B cell (primary cell): ENCODE measurements around the gene PTPRU. TPM values are rescaled to one million over a fixed set of nuclear protein-coding genes. Genes with fewer than 3 reads are reported as not detected.

Source experiments
- ATAC-seq: fragments of 200-7000 bp; cut with Tn5 transposase; one replicate; pipeline ENCODE4 v1.10.0; 2021; ENCODE audit warnings: low read depth, mild to moderate bottlenecking, moderate number of reproducible peaks, moderate library complexity
- CTCF ChIA-PET: fragments of 350-600 bp; sonication (Branson Sonifier 250); formaldehyde crosslinking; loops from one replicate; lab custom pipeline; 2021; ENCODE audit warnings: antibody characterized with exemption, inconsistent platforms; lab: Charles Lee
- POLR2A ChIA-PET: fragments of 350-600 bp; sonication (Branson Sonifier 250); formaldehyde crosslinking; loops from one replicate; lab custom pipeline; 2021; ENCODE audit warnings: antibody characterized with exemption; lab: Charles Lee
- DNase-seq: peaks from one replicate; pipeline ENCODE4 v3.0.0; 2013
- H2AFZ ChIP-seq: 2 replicates; pipeline ENCODE4 v1.6.1; 2012; ENCODE audit warnings: mild to moderate bottlenecking, low read depth, low read length; ENCODE audit not compliant: insufficient read depth, poor library complexity, severe bottlenecking
- H3K27ac ChIP-seq, 2 donors: 1 replicate in 1 of 2; 2 replicates in 1 of 2; pipeline ENCODE4 v1.5.1; 2012 to 2013; ENCODE audit warnings: low read length in 2 of 2, mild to moderate bottlenecking in 2 of 2, moderate library complexity in 1 of 2
- H3K27me3 ChIP-seq, 4 experiments: fragments of 200-600 bp in 1 of 4; sonication (generic) in 1 of 4; replicated peaks in 1 of 4; 1 replicate in 2 of 4; 2 replicates in 2 of 4; pipeline versions ENCODE4 v1.6.1 to v1.7.0; 2013 to 2016; ENCODE audit warnings: low read length in 3 of 4, mild to moderate bottlenecking in 2 of 4, mixed read lengths in 1 of 4, moderate library complexity in 1 of 4; ENCODE audit not compliant: insufficient read depth in 4 of 4, control insufficient read depth in 3 of 4; ENCODE audit errors: control extremely low read depth in 1 of 4
- H3K36me3 ChIP-seq, 2 experiments: replicated peaks in 1 of 2; 1 replicate in 1 of 2; 2 replicates in 1 of 2; pipeline versions ENCODE4 v1.6.1 to v1.7.1; 2013; ENCODE audit warnings: low read length in 1 of 2; ENCODE audit not compliant: insufficient read depth in 2 of 2, control insufficient read depth in 1 of 2; ENCODE audit errors: control extremely low read depth in 1 of 2, extremely low read depth in 1 of 2
- H3K4me1 ChIP-seq, 2 donors: fragments of 200-600 bp in 1 of 2; sonication (generic) in 1 of 2; 1 replicate in 1 of 2; 2 replicates in 1 of 2; pipeline versions ENCODE4 v1.5.1 to v1.6.1; 2013 to 2017; ENCODE audit warnings: low read length in 2 of 2; ENCODE audit not compliant: control insufficient read depth in 2 of 2, insufficient read depth in 2 of 2
- H3K4me2 ChIP-seq: replicated peaks from 2 replicates; pipeline ENCODE3; 2012; ENCODE audit warnings: mild to moderate bottlenecking, low read depth, low read length; ENCODE audit not compliant: poor library complexity, severe bottlenecking
- H3K4me3 ChIP-seq, 5 experiments: fragments of 200-600 bp in 1 of 5; sonication (generic) in 1 of 5; 1 replicate in 3 of 5; 2 replicates in 2 of 5; pipeline versions ENCODE4 v1.5.1 to v1.7.0; 2011 to 2016; ENCODE audit warnings: low read length in 4 of 5, mild to moderate bottlenecking in 4 of 5, low read depth in 2 of 5, control low read depth in 1 of 5, moderate library complexity in 1 of 5; ENCODE audit not compliant: insufficient read depth in 1 of 5; ENCODE audit errors: control extremely low read depth in 1 of 5, extremely low read depth in 1 of 5
- H3K79me2 ChIP-seq: fragments of 200-600 bp; sonication (generic); one replicate; pipeline ENCODE4 v1.6.0; 2016; ENCODE audit warnings: low read length; ENCODE audit not compliant: control insufficient read depth, insufficient read depth
- H3K9ac ChIP-seq: fragments of 200-600 bp; sonication (generic); 2 replicates; pipeline ENCODE4 v1.6.1; 2017; ENCODE audit warnings: mild to moderate bottlenecking, low read length, moderate library complexity
- H3K9me3 ChIP-seq, 3 donors: one replicate each; pipeline versions ENCODE4 v1.6.1 to v1.7.1; 2013; ENCODE audit warnings: low read length in 2 of 3; ENCODE audit not compliant: control insufficient read depth in 2 of 3, insufficient read depth in 1 of 3; ENCODE audit errors: control extremely low read depth in 1 of 3
- H4K20me1 ChIP-seq: 2 replicates; pipeline ENCODE4 v1.6.0; 2012; ENCODE audit warnings: mild to moderate bottlenecking, low read length; ENCODE audit not compliant: insufficient read depth, control insufficient read depth, poor library complexity, severe bottlenecking
- H3K27ac Mint-ChIP-seq: one replicate; pipeline ENCODE4 v1.8.0; 2021; ENCODE audit warnings: mixed read lengths
- H3K27me3 Mint-ChIP-seq: one replicate; pipeline ENCODE4 v1.8.0; 2021; ENCODE audit warnings: mixed read lengths
- H3K4me1 Mint-ChIP-seq: one replicate; pipeline ENCODE4 v1.8.0; 2021; ENCODE audit warnings: mixed read lengths
- H3K4me3 Mint-ChIP-seq: one replicate; pipeline ENCODE4 v1.8.0; 2021; ENCODE audit warnings: mixed read lengths
- H3K9me3 Mint-ChIP-seq: one replicate; pipeline ENCODE4 v1.8.0; 2022; ENCODE audit warnings: mixed read lengths; ENCODE audit not compliant: insufficient read depth
- CTCF ChIP-seq: fragments of 200-600 bp; IDR thresholded peaks from one replicate; pipeline ENCODE4 v1.8.0; 2022; ENCODE audit warnings: antibody characterized with exemption, mild to moderate bottlenecking
- EZH2 ChIP-seq: IDR thresholded peaks from 2 replicates; pipeline ENCODE4 v1.6.1; 2012; ENCODE audit warnings: borderline replicate concordance, low read depth, mild to moderate bottlenecking, moderate library complexity, low read length; ENCODE audit not compliant: insufficient read depth, poor library complexity, severe bottlenecking
- WGBS: methylation state at CpG from one replicate; pipeline ENCODE4 v1.1.5; 2013; ENCODE audit warnings: missing lambda C conversion rate; ENCODE audit not compliant: insufficient coverage; 5-methylcytosine and 5-hydroxymethylcytosine counted together
- intact Hi-C: fragments of 100-400 bp; cut with micrococcal nuclease; formaldehyde crosslinking; loops from one replicate; pipeline ENCODE4 v1.10.0; 2022
- polyA plus RNA-seq: library from polyadenylated mRNA; depleted of rRNA; stranded (reverse); fragments of >200 nt; gene quantifications from 2 replicates; pipeline ENCODE4 v1.2.3, GENCODE V29; 2012
- total RNA-seq, 2 donors: library from RNA; stranded (reverse); fragments of 120-200 nt in 1 of 2; gene quantifications; 1 replicate in 1 of 2; 2 replicates in 1 of 2; pipeline versions ENCODE4 v1.2.3 to v1.2.4, GENCODE V29; 2013 to 2022

Gene PTPRU
- total and polyA plus RNA-seq, 2 donors (not counting 1 experiment from before 2014, with no cell fraction given) = 0.10 to 0.25 TPM

GRCh38 chr1:29190718-29191117 is 45.6 kb upstream of the PTPRU start:
- no peak overlapping the region for H3K9ac ChIP-seq
- H3K9me3 ChIP-seq = no peaks in the 10 kb centered on the region
- H2AFZ ChIP-seq = no peak overlapping the region
- ChIA-PET POLR2A (no interaction called here), CTCF (interaction anchor here (0.8 to 1.3 kb wide), 3 partner anchors 9 to 314 kb away, joined by 4 to 5 read pairs (median 4); partner anchors contain the start of gene SRSF4)
- no peaks in the 10 kb centered on the region for H3K9me3 Mint-ChIP-seq
- intact Hi-C loops = no loop called here
- H3K27me3 Mint-ChIP-seq = no peaks in the 10 kb centered on the region
- no peaks in the 10 kb centered on the region for H3K79me2 ChIP-seq
- peaks cover 0 to 4% of the 10 kb centered on the region in 2 experiments for H3K36me3 ChIP-seq
- TF ChIP-seq CTCF (no peak), EZH2 (no peak)
- no peak for DNase-seq
- H3K4me1 Mint-ChIP-seq = no peaks in the 10 kb centered on the region
- no peaks in the 10 kb centered on the region for H4K20me1 ChIP-seq
- H3K27ac Mint-ChIP-seq = no peak overlapping the region
- 100% methylated on average over 1 of the region's 6 CpGs for WGBS
- no peak overlapping the region for H3K27ac ChIP-seq
- H3K4me3 Mint-ChIP-seq = no peak overlapping the region
- H3K4me1 ChIP-seq = no peaks in the 10 kb centered on the region
- H3K4me3 ChIP-seq = no peak overlapping the region
- no peak for ATAC-seq
- no peaks in the 10 kb centered on the region for H3K27me3 ChIP-seq
- H3K4me2 ChIP-seq = no peak overlapping the region

DNA sequence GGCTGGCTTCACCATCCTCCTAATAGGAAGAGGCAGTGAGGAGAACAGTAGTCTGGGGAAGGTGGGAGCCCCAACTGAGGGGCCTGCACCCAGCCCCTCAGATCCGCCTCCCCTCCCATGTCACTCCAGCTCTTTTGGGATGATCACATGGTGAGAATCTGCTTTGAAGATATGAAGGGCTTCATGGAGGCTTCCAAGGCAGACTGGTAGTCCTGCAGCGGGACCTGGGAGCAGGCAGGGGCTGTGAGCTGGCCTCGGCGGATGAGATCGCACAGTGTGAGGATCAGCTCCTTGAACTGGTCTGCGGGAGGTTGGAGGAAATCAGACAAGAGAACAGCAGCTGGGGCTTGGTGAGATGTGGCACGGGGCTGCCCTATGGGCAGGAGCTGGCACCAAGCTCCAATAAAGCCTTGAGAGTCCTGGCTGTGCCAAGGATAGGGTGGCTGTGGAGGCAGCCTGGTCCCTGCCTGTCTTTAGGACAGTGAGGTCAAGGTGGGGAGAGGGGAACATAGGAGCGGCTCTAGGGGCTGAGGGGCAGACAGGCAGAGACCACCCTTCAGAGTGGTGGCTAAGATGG is 42.4 kb upstream of the PTPRU start:
- TF ChIP-seq EZH2 (no peak), CTCF (no peak)
- WGBS = 99% methylated on average over 7 of the region's 8 CpGs
- DNase-seq (no peak), ATAC-seq (no peak)
- Histone ChIP-seq H3K9ac (no peak overlapping the region), H3K9me3 (no peaks in the 10 kb centered on the region), H3K27ac (no peak overlapping the region), H3K36me3 (peaks cover 0 to 4% of the 10 kb centered on the region in 2 experiments), H3K4me3 (no peak overlapping the region), H3K4me2 (no peak overlapping the region), H4K20me1 (no peaks in the 10 kb centered on the region), H3K79me2 (no peaks in the 10 kb centered on the region), H2AFZ (no peak overlapping the region), H3K27me3 (no peaks in the 10 kb centered on the region), H3K4me1 (no peaks in the 10 kb centered on the region)
- H3K4me3 Mint-ChIP-seq = no peak overlapping the region
- H3K9me3 Mint-ChIP-seq = no peaks in the 10 kb centered on the region
- CTCF ChIA-PET = interaction anchor here (1.2 to 2.0 kb wide), 3 partner anchors 9 to 312 kb away, joined by 3 to 9 read pairs (median 4); partner anchors contain the start of gene SRSF4
- H3K27ac Mint-ChIP-seq = no peak overlapping the region
- H3K27me3 Mint-ChIP-seq = no peaks in the 10 kb centered on the region
- no peaks in the 10 kb centered on the region for H3K4me1 Mint-ChIP-seq
- intact Hi-C loops = no loop called here
- POLR2A ChIA-PET = no interaction called here
